Muscle of arm (tissue), 12 donors: ENCODE results near the gene DOCK1. TPM values are rescaled to one million over a fixed set of nuclear protein-coding genes. Genes with fewer than 3 reads are reported as not detected.

Experiments
- DNase-seq: peaks from one replicate; pipeline ENCODE4 v3.0.0-alpha.2; 2013
- polyA plus RNA-seq, 12 donors: library from polyadenylated mRNA; unstranded; fragments of 120-200 nt; gene quantifications; one replicate each; pipeline ENCODE4 v1.2.1, GENCODE V29; 2013; ENCODE audit not compliant: insufficient read length in 12 of 12

DOCK1 gene
- polyA plus RNA-seq, 12 donors = 17.7 to 53.4 (median 34.0) TPM; not detected in 1

DNA sequence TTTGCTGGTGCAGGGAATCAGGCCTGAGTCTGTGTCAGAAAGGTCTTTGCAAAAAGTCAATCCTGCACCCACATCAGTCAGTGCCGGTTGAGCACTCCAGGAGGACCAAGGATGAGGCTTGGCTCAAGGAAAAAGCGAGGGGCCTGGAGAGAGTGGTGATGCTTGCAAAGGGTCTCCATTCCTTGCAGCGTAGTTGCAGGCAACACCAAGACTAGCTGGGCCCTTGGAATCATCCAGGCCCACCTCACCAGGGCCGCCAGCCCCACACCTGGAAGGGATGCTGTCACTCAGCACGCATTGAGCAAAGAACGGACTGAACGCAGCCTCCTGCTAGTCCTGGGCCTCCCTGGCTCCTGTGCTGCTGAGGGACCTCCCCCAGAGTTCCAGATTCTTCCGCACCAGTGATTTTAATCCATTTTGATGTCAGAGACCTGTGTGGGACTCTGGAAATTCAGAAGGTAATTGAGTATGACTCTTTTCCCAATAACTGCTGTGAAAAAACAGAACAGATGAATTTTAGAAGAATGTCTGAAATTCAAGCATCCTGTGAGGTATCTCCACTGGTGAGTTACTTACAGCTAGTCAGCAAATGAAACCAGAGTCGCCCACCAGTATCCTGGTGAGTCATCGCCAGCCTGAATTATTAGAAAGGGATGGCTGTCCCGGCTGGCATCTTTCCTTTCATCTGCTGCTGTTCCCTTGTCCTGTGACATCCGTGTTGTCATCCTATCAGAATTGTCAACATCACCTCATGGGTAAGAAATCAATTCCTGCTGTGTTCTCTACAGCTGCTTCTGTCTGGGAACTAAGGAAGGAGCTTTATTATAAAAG, 493.1 kb downstream of the DOCK1 start:
- DNase-seq = no peak

DNA sequence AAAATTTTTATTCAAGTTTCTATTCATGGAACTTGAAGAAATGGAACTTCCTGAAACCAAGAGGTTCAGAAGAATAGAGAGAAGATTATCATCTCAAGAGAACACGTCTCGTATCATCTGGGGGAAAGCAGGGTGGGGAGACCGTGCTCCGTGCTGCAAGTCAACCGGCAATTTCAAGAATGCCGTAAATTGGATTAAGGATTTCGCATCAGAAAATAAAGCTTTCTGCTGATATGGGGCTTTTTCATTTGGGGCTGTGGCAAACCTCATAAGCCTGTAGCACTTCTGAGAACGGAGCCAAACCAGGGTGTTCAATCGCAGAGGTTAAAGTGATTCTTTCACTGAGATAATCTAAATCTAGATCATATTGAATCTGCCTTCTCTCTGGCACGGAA, 493.7 kb downstream of the DOCK1 start:
- DNase-seq = no peak

- DNase-seq = no peak
Measured at GRCh38 chr10:127399668-127400067, 494.4 kb downstream of the DOCK1 start.

DNA sequence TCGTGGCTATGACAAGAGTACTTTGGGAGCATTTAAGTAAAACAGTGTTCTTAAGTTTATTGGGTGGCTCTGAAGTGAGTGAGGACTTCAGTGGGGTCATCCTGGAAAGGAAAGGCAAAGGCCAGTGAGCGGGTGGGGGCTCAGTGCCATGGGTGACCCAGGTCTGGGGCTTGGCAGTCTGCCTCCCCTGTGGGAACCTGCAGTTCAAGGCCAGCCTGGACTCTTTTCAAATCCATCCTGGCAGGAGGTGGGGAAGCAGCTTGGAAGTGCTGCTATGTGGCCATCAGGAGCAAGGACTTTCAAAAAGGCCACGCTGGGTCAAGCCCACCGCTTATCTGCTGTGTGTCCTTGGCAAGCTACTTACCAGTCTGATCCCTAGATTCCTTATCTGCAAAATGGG, 495.0 kb downstream of the DOCK1 start:
- DNase-seq = no peak

- no peak for DNase-seq
Measured at GRCh38 chr10:127402596-127403409, 497.6 kb downstream of the DOCK1 start.

GRCh38 chr10:127405221-127405620, 500.0 kb downstream of the DOCK1 start:
- DNase-seq = no peak

DNA sequence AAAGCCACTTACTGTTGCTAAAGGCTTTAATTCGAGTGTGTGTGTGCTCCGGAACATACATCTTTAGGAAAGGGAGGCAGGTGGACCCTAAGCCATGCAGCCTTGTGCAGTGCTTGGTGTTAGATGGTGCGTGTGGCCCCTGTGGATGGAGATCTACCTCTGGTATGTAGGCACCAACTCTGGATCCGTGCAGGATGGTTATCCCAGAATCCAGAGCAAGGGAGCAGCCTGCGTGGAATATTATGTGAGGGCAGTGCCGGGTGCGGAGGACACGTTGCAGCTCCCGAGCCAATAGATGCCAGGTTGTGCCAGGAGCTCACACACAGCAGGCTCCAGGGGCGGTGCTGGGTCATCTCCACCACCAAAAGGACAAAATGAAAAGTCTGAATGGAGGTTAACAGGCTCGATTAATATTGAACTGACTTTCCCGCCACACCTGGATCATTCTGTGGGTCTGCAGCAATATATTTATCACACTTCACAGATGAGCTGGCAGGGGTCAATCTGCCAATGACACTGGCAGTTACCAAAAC, 500.9 kb downstream of the DOCK1 start:
- DNase-seq = no peak

DNA sequence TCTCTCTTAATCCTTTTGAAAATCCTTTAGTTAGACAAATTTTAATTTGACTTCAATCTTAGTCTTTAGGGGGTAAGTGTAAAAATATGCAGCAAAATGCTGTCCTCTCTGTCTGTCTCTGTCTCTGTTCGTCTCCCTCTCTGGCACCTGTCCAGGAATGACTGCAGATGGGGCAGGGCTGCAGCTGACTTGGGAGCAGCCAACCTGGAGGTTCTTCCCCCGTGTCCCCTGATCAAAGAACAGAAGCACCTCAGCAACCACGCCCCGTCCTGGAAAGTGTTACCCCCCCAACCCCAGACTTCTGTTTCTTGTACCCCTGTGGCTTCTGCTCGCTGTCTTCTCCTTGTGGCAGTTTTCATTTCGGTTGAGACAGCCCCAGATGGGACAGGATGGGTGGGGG, 502.3 kb downstream of the DOCK1 start:
- no peak for DNase-seq

DNA sequence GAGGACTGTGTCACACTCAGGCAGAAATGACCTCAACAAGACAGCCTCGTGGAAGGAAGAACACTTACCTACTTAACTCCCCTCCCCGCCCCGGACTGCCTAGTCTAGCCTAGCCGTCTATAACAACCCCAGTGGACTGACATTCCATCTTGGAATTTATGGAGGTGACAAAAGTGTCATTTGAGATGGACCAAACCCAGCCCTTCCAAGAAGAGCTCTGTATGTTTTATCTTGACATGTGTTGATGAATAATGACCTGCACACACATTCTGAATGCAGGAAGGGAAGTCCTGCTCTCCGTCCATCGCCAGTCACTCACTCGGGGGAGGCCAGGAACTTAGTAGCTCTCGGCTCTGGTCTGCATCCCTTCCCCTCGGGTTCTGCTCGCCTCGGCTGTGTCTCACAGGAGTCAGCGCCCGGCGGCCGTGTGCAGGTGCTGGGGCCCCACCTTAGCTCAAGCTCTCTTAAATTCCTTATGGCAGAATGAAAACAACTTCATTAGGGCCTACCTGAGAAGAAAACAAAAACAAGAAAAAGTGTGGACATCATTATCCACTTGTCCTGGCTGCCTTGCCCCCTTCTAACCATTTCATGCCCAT, 503.0 kb downstream of the DOCK1 start:
- DNase-seq = no peak

DNA sequence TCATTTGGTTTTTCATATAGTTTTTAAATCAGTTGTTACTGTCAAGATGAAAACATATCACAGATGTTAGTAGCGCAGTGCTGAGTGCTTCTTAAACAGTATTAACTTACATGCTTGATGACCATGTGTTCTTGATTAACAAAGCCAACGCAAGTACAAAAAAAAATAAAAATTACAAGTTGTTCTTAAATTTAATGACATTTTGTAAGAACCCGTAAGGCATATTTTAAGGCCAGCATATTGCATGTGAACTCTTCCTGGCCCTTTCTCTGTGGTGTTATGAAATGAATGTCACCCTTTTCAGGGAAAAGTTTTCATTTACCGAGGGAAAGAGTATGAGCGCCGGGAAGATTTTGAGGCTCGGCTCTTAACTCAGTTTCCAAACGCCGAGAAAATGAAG, 503.5 kb downstream of the DOCK1 start:
- no peak for DNase-seq

DNA sequence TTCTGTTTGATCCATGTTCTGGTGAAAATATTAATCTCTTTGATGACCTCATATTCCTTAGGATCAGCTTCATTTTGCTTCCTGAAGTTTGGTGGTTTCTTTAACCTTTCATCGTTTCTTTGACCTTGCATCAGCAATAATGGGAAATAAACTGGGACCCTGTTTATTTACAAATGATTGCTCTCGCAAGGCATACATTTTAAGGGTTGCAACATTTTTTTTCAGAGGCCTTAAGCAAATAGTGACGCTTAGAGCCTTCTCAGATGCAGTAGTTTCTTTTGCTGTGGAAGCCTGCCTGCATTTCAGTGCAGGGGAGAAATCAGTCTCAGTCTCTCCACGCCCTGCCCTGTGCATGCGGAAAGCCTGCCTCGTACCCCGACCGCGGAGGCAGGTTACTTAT, 504.8 kb downstream of the DOCK1 start:
- DNase-seq = no peak

DNA sequence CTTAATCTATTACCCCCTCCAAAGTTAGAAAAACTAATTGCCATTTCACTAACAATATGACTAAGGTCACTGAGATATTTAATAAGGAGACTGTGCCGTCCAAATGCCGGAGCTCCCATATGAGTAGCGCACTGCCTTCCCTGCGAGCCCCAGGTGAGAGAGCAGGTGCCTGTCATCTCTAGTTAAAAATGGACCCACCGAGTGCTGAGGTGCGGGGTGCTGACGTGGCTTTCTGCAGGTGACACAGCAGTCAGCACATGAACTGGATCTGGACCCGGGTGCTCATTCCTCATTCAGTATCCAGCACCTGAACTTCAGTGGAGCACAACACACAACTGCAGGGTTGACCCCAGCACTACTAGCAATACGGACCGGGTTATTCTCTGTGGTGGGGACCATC, 505.8 kb downstream of the DOCK1 start:
- DNase-seq = no peak

DNA sequence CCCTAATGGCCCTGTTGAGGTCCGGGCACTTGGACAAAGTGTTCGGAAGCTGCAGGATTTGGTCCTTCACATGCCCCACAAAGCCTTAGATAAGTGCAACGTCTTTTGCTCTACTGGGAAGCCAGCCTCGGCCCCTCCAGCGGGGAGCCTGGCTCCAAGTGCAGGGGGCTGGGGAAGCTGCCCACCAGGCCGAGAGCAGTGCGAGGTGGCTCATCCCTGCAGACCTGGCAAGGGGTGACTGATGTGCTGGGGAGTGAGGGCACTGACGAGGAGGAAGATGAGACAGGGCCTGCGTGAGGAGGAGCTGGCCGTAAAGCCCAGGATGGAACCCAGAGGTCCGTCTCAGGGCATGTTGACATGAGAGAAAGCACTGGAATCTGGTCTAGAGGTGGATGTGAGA, 508.1 kb downstream of the DOCK1 start:
- no peak for DNase-seq

- DNase-seq = no peak
Measured at GRCh38 chr10:127414024-127414423, 508.8 kb downstream of the DOCK1 start.

DNA sequence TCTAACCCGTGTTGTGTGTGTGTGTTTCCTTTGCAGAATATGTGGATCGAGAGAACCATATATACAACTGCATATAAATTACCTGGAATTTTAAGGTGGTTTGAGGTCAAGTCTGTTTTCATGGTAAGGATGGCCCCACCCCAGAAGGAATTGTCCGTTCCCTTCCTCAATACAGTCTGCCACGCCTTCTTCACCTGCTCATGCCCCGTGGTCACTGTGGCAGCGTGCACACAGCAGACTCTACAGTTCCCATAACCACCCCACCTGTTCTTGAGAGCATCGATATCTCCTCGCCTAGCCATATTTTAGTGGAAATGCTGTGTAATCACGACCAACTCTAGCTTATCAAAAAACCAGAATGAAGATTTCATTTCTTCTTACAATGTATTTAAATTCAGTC, 509.9 kb downstream of the DOCK1 start:
- no peak for DNase-seq

DNA sequence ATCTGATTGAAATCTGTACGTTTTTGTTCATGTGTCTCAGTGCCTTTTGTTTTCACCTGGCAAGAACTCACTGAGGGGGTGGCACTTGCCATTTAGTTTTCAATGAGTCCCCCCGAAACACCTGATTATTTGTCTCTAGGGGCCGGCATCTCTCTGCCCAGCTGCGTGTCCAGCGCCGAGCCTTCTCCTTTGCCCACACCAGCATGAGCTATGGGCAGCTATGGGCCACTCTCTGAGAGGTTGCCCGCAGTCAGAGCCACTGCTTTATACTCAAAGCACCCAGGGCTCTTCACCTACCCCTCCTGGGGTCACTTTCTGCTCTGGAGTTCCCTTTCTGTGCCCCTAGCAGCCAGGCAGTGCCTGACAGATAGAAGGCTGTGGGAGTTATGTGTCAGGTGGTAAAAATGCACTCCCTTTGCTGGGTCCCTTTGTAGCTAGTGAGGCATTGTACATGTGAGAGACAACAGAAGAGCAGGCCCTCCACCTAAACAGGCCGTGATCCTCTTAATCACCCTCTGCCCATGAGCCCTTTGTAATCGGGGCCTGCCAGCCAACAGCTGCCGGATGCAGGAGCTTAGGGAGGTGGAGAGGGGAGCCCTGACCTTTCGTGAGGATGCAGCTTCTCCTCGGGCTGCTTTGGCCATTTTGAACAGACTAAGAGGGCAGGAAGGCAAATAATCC, 510.8 kb downstream of the DOCK1 start:
- no peak for DNase-seq

GRCh38 chr10:127417031-127417430, 511.8 kb downstream of the DOCK1 start:
- no peak for DNase-seq

- no peak for DNase-seq
Measured at GRCh38 chr10:127417686-127418401, 512.6 kb downstream of the DOCK1 start.

GRCh38 chr10:127418536-127419168, 513.4 kb downstream of the DOCK1 start:
- DNase-seq = no peak

- DNase-seq = no peak
Measured at GRCh38 chr10:127420138-127420684, 515.0 kb downstream of the DOCK1 start.
